ENCODE results near the gene PER1. TPM values are rescaled to one million over a fixed set of nuclear protein-coding genes. Genes with fewer than 3 reads are reported as not detected.

PER1 gene
- polyA plus RNA-seq, 3 donors: 14.5 to 21.8 (median 21.2) TPM

GRCh38 chr17:8101721-8102120 lies 50.5 kb downstream of the PER1 start:
- no peak for DNase-seq (ENCODE audit: low read depth in 3 of 3, low spot score in 2 of 3)

GRCh38 chr17:8100763-8101162 lies 51.4 kb downstream of the PER1 start:
- DNase-seq (ENCODE audit: low read depth in 3 of 3, low spot score in 2 of 3): no peak

GRCh38 chr17:8100111-8100510 lies 52.1 kb downstream of the PER1 start:
- DNase-seq (ENCODE audit: low read depth in 3 of 3, low spot score in 2 of 3): no peak

GRCh38 chr17:8096541-8096940 lies 55.7 kb downstream of the PER1 start:
- DNase-seq (ENCODE audit: low read depth in 3 of 3, low spot score in 2 of 3): no peak

- DNase-seq (ENCODE audit: low read depth in 3 of 3, low spot score in 2 of 3): no peak
Observed at GRCh38 chr17:8095361-8095760, 56.8 kb downstream of the PER1 start.

GRCh38 chr17:8091033-8091687 lies 61.0 kb downstream of the PER1 start:
- no peak for DNase-seq (ENCODE audit: low read depth in 3 of 3, low spot score in 2 of 3)

Other genes with a start within 250 kb of the PER1 start
- gene RNF227, start 236.1 kb downstream of the PER1 start, polyA plus RNA-seq (ENCODE audit: insufficient read length in 3 of 3): 1 to 10 TPM; 3.4 to 5.0 (median 4.3) TPM
- gene KCNAB3, start 222.5 kb downstream of the PER1 start, polyA plus RNA-seq (ENCODE audit: insufficient read length in 3 of 3): 10 to 100 TPM in 1 of 3 donors, 1 to 10 TPM in 2; 5.9 to 10.2 (median 9.2) TPM
- gene TRAPPC1, start 220.5 kb downstream of the PER1 start, polyA plus RNA-seq (ENCODE audit: insufficient read length in 3 of 3): 100 to 1,000 TPM; 131 to 171 (median 162) TPM
- gene CNTROB, start 220.2 kb downstream of the PER1 start, polyA plus RNA-seq (ENCODE audit: insufficient read length in 3 of 3): 10 to 100 TPM; 48.1 to 49.6 (median 48.6) TPM
- gene GUCY2D, start 149.8 kb downstream of the PER1 start, polyA plus RNA-seq (ENCODE audit: insufficient read length in 3 of 3): under 1 TPM; 0.03 to 0.35 (median 0.28) TPM
- 1 to 10 TPM in 2 of 3 donors, under 1 TPM in 1; 0.62 to 1.2 (median 1.1) TPM for gene ALOX15B, start 113.3 kb downstream of the PER1 start, polyA plus RNA-seq (ENCODE audit: insufficient read length in 3 of 3)
- under 1 TPM; 0.54 to 0.91 (median 0.68) TPM for gene ALOX12B, start 64.7 kb downstream of the PER1 start, polyA plus RNA-seq (ENCODE audit: insufficient read length in 3 of 3)
- not detected for gene ALOXE3, start 33.9 kb downstream of the PER1 start, polyA plus RNA-seq (ENCODE audit: insufficient read length in 3 of 3)
- not detected for gene HES7, start 28.3 kb downstream of the PER1 start, polyA plus RNA-seq (ENCODE audit: insufficient read length in 3 of 3)
- gene VAMP2, start 10.5 kb upstream of the PER1 start, polyA plus RNA-seq (ENCODE audit: insufficient read length in 3 of 3): 100 to 1,000 TPM in 2 of 3 donors, 10 to 100 TPM in 1; 98.7 to 114 (median 102) TPM
- gene TMEM107, start 24.0 kb upstream of the PER1 start, polyA plus RNA-seq (ENCODE audit: insufficient read length in 3 of 3): 10 to 100 TPM; 22.4 to 25.9 (median 23.5) TPM
- gene BORCS6, start 37.8 kb upstream of the PER1 start, polyA plus RNA-seq (ENCODE audit: insufficient read length in 3 of 3): 1 to 10 TPM; 3.0 to 4.3 (median 3.7) TPM
- 10 to 100 TPM; 28.6 to 36.7 (median 33.0) TPM for gene AURKB, start 58.2 kb upstream of the PER1 start, polyA plus RNA-seq (ENCODE audit: insufficient read length in 3 of 3)
- gene CTC1, start 95.7 kb upstream of the PER1 start, polyA plus RNA-seq (ENCODE audit: insufficient read length in 3 of 3): 10 to 100 TPM; 18.9 to 24.9 (median 22.7) TPM
- 10 to 100 TPM; 35.3 to 43.0 (median 38.9) TPM for gene PFAS, start 96.9 kb upstream of the PER1 start, polyA plus RNA-seq (ENCODE audit: insufficient read length in 3 of 3)
- 10 to 100 TPM; 27.8 to 29.9 (median 28.7) TPM for gene RANGRF, start 136.3 kb upstream of the PER1 start, polyA plus RNA-seq (ENCODE audit: insufficient read length in 3 of 3)
- 1 to 10 TPM; 2.6 to 3.4 (median 3.2) TPM for gene SLC25A35, start 143.0 kb upstream of the PER1 start, polyA plus RNA-seq (ENCODE audit: insufficient read length in 3 of 3)
- 10 to 100 TPM; 14.2 to 21.9 (median 15.1) TPM for gene ARHGEF15, start 157.8 kb upstream of the PER1 start, polyA plus RNA-seq (ENCODE audit: insufficient read length in 3 of 3)
- gene ODF4, start 187.4 kb upstream of the PER1 start, polyA plus RNA-seq (ENCODE audit: insufficient read length in 3 of 3): not detected
- gene RPL26, start 230.8 kb upstream of the PER1 start, polyA plus RNA-seq (ENCODE audit: insufficient read length in 3 of 3): 1,000 to 10,000 TPM; 3,518 to 3,658 (median 3,532) TPM
- gene RNF222, start 245.4 kb upstream of the PER1 start, polyA plus RNA-seq (ENCODE audit: insufficient read length in 3 of 3): under 1 TPM in 2 of 3 donors, not detected in 1; 0.04 to 0.06 TPM